Omental fat pad (tissue), 4 donors: ENCODE data around the gene IER5L. TPM values are rescaled to one million over a fixed set of nuclear protein-coding genes. Genes with fewer than 3 reads are reported as not detected.
"Not testable (repeated sequence)": the region's sequence is repeated elsewhere in the genome, so short reads cannot be mapped to it uniquely, and the experiment has no call there.

Source experiments
- ATAC-seq: fragments of 150-250 bp; one replicate; pipeline ENCODE4 v1.9.1; 2016; ENCODE audit warnings: mild to moderate bottlenecking, moderate library complexity; ENCODE audit not compliant: low FRiP score
- DNase-seq: peaks from one replicate; pipeline ENCODE4 v3.0.0-alpha.2; 2019; ENCODE audit warnings: low spot score
- CTCF ChIP-seq, 3 donors: fragments of 450-650 bp; IDR thresholded peaks; one replicate each; pipeline ENCODE4 v1.5.1; 2016 to 2017; ENCODE audit warnings: antibody characterized with exemption in 3 of 3, mild to moderate bottlenecking in 3 of 3, moderate library complexity in 2 of 3
- total RNA-seq, 4 donors: library from RNA; depleted of rRNA; stranded (reverse); fragments of >200 nt; gene quantifications; one replicate each; pipeline ENCODE4 v1.1.0, GENCODE V29; 2016

The IER5L gene
- total RNA-seq, 4 donors from 2014 or later, result 9.0 to 23.9 (median 20.2) TPM

DNA sequence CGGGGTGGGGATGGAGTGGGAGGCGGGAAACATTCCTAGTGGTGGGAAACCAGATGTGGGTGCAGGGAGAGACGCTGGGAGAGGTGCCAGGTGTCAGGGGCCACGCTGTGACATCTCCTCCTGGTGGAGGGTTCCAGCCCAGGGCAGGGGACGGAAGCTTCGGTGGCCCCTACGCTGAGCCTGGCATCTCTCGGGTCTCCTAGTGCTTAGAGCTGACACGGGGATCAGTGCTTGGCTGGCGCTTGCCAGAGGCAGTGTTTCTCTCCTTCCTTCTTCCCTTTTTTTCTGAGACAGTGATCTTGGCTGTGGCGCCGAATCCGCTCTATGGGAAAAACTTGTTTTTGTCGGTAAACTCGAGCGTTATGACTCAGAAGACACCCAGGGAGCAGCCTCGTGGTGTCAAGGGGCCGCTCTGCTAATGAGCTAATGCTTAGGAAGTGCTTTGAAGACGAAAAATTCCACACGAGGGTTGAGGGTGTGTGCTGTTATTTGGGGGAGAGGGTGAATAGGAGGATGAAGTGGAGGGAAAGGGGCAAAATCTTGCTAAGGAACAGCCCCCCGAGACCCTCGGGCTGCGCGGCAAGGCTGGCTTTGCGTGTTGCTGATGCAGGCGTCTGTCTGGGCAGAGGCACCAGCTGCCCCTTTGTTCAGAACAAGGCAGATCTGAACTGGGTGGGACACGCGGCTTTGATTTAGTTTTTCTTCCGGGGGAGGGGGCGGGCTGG is 20.4 kb upstream of the IER5L start:
- ATAC-seq (peak; percentile 61), DNase-seq (no peak)
- no peak for TF ChIP-seq CTCF (IDR thresholded peaks at IDR 0.05)

- no peak for TF ChIP-seq CTCF (IDR thresholded peaks at IDR 0.05)
- no peak for ATAC-seq
- DNase-seq, result no peak
These were observed 19.9 kb upstream of the IER5L start for GRCh38 chr9:129197978-129198318.

DNA sequence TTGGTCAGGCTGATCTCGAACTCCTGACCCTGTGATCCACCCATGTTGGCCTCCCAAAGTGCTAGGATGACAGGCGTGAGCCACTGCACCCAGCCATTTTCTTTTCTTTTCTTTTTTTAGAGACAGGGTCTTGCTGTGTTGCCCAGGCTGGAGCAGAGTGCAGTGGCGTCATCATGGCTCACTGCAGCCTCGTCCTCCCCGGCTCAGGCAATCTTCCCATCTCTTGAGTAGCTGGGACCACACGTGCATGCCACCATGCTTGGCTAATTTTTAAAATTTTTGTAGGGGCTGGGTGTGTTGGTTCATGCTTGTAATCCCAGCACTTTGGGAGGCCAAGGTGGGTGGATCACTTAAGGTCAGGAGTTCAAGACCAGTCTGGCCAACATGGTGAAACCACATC is 19.0 kb upstream of the IER5L start:
- DNase-seq, ATAC-seq: not testable (repeated sequence)

DNA sequence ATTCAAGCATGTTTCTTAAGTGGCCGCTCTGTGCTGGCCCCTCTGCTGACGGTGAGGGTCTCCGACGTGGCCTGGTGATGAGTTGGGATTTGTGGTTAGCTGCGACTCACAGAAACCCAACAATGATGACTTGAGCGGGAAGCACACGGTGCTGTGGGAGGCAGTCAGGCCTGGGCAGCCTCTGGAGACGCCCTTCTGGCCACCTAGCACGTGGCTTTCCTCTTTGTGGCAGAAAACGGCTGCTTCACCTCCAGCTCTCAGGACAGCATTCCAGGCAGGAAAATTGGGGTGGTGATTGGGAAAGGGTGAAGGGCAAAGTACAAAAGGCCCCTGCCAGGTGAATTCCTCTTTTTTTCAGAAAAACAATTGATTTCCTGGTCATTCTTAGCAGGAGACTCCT is 17.5 kb upstream of the IER5L start:
- ATAC-seq (no peak), DNase-seq (no peak)
- TF ChIP-seq CTCF (IDR thresholded peaks at IDR 0.05), result no peak

- ATAC-seq (no peak), DNase-seq (no peak)
- TF ChIP-seq CTCF (IDR thresholded peaks at IDR 0.05), result no peak
These were observed 16.2 kb upstream of the IER5L start for GRCh38 chr9:129194221-129194620.

DNA sequence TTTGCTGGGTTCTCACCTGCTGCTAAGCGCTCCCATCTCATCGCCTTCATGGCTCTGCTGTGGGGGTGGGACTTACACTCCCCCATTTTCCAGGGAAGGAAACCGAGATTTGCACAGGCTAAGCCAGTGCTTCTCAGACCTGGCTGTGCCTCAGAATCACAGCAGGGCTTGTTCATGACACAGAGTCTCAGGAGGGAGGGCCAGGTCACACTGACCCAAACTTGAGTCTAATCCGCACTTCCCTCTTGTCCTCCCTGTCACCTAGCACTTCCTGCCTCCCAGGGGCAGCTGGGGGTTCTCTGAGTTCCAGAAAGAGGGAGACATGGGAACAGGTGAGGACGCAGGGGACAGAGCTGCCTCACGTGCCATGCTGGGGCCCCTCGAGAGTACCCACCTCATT is 15.6 kb upstream of the IER5L start:
- no peak for TF ChIP-seq CTCF (IDR thresholded peaks at IDR 0.05)
- DNase-seq (no peak), ATAC-seq (no peak)

- no peak for DNase-seq
- no peak for TF ChIP-seq CTCF (IDR thresholded peaks at IDR 0.05)
- ATAC-seq, result no peak
These were observed 13.2 kb upstream of the IER5L start for GRCh38 chr9:129191234-129191633.

- ATAC-seq, result not testable (repeated sequence)
These were observed 11.9 kb upstream of the IER5L start for GRCh38 chr9:129189971-129190370.

More at GRCh38 chr9:129189971-129190370, 11.9 kb upstream of the IER5L start:
- DNase-seq, result not testable (repeated sequence)
